HG02588 (cell line): ENCODE data around the gene PARD3.
"Not testable (repeated sequence)": the region's sequence is repeated elsewhere in the genome, so short reads cannot be mapped to it uniquely, and the experiment has no call there.

Experiments
- ATAC-seq: cut with Tn5 transposase; IDR thresholded peaks from one replicate; pipeline ENCODE4 v1.9.1; 2021; ENCODE audit warnings: mild to moderate bottlenecking, moderate library complexity; ENCODE audit not compliant: unreplicated experiment

PARD3 gene

GRCh38 chr10:34719328-34719727, 95.8 kb downstream of the PARD3 start:
- ATAC-seq: no peak

GRCh38 chr10:34717429-34717828, 97.7 kb downstream of the PARD3 start:
- ATAC-seq: no peak

DNA sequence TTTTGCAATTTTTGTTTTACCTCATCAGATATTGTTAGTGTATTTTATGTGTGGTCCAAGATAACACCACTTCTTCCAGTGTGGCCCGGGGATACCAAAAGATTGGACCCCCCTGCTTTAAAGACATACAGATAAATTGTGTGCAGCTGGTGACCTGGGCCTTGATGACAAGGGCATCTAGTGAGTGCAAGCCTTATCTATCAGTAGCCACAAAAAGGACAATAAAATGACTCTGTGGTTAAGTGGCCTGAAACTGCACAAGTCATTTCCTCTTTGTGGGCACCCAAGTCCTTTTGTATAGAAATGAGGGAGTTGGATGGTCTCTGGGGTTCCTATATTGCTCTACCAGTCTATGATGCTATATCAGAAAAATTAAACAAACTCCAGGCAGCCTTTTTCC, 98.1 kb downstream of the PARD3 start:
- ATAC-seq: no peak

GRCh38 chr10:34716234-34716633, 98.9 kb downstream of the PARD3 start:
- no peak for ATAC-seq

- no peak for ATAC-seq
These were observed 99.4 kb downstream of the PARD3 start for GRCh38 chr10:34715511-34716187.

- no peak for ATAC-seq
These were observed 101.2 kb downstream of the PARD3 start for GRCh38 chr10:34713875-34714274.

- no peak for ATAC-seq
These were observed 103.6 kb downstream of the PARD3 start for GRCh38 chr10:34711500-34711899.

GRCh38 chr10:34710391-34710751, 104.7 kb downstream of the PARD3 start:
- no peak for ATAC-seq

DNA sequence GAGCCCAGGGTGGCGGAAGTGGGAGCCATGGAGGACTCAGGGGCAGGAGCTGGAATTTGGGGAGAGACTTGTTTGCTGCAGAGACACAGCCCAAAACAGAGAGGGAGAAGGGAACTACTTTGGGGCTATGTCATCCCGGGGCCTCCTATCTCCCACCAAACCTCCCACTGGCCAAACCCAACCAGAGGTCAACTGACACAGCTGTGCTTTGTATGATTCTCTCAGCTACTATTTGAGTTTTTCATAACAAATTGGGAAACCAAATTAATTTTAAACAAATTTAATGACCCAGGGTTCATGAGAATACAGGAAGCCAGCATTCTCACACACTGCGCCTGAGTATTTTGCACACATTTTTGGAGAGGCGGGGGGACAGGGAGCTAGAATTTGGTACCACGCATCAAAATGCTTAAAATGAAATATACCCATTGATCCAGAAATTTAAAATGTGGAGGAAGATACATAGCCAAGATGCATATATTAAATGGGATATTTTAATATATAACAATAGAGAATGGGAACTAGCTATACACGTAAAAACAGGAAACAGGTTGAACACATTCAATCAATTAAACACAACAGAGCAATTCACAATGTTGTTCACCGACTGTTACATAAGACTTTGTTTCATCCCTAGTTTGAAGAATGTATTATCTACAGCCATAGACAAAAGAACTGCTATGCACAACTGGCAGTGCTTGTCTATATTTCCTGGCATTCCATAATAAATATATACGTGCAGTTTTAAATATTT, 105.3 kb downstream of the PARD3 start:
- ATAC-seq: no peak

GRCh38 chr10:34707656-34708055, 107.4 kb downstream of the PARD3 start:
- no peak for ATAC-seq

DNA sequence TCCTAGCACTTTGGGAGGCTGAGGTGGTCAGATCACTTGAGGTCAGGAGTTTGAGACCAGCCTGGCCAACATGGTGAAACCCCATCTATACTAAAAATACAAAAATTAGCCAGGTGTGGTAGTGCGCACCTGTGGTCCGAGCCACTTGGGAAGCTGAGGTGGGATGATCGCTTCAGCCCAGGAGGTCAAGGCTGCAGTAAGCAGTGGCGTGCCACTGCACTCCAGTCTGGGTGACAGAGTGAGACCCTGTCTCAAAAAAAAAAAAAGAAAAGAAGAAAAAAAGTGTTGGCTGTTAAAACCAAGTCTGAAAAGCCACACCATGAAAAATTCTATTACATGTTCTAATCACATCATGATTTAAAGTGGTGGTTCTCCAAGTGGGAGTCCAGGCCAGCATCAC, 108.1 kb downstream of the PARD3 start:
- ATAC-seq: not testable (repeated sequence)

- no peak for ATAC-seq
These were observed 108.9 kb downstream of the PARD3 start for GRCh38 chr10:34706147-34706546.

DNA sequence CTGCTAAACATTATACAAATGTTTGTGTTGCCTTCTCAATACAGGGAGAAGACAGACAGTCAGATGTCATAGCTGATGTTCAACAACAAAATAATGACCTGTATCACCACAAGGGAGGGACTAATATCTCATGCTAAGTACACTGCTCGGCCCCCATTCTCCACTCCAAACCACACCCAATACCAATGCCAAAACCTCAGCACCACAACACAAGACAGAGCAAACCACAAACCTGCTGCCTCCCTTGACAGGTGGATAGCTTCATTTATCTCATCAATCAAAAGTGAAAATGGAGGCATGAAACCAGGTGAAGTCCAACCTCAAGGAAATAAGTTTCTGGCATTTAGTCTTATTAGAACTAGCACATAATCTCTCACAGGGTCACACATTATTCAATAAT, 109.5 kb downstream of the PARD3 start:
- no peak for ATAC-seq

DNA sequence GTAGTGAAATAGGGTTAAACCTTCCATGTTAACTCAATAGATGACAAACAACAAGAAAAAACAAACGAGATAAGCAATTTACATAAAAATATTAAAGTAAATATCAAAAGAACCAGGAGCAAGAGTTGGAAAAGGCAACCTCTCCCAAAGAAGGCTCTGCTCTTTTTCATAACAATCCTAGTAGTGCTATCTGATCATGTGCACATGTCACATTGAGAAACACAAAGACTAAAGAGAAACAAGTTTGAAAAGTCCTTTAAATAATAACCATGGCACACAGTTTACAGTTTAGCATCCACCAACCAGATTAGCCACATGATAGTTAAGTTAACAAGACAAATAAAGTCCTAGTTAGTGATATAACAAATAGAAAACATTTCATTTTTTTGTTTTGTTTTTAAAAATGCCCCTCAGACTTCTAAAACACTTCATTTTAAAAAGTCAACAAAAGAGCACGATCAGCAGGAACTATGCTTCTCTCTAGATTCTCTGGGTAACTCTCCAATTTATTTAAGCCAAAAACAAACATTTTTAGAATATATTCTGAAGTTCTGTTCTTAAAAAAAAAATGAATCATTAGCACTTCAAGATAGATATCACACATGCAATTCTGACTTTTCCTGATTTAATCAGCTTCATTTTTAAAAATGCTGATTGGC, 110.4 kb downstream of the PARD3 start:
- ATAC-seq: no peak

DNA sequence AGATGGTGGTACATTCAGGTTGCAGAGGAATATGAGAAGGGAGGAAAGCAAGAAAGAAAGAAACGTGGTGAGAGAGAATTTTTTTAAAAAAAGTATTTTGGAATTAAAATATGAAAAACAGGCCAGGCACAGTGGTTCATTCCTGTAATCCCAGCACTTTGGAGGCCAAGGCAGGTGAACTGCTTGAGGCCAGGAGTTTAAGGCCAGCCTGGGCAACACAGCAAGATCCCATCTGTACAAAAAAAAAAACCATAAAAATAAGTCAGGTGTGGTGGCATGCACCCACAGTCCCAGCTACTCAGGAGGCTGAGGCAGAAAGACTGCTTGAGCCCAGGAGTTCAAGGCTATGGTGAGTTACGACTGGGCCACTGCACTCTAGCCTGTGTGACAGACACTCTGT, 112.1 kb downstream of the PARD3 start:
- ATAC-seq: no peak

- ATAC-seq: no peak
These were observed 112.8 kb downstream of the PARD3 start for GRCh38 chr10:34702093-34702937.

- ATAC-seq: no peak
These were observed 113.9 kb downstream of the PARD3 start for GRCh38 chr10:34701194-34701593.

DNA sequence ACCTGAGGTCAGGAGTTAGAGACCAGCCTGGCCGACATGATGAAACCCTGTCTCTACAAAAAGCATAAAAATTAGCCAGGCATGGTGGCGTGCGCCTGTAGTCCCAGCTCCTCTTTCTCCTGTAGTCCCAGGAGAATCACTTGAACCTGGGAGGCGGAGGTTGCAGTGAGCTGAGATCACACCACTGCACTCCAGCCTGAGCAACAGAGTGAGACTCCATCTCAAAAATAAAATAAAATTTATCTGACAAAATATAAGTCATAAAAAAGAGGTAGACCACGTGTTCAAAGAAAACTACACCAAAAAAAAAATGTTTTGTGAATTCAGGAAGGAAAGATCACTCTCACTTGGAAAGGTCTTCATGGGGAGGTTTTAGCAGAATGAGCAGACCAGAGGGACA, 114.3 kb downstream of the PARD3 start:
- ATAC-seq: not testable (repeated sequence)

DNA sequence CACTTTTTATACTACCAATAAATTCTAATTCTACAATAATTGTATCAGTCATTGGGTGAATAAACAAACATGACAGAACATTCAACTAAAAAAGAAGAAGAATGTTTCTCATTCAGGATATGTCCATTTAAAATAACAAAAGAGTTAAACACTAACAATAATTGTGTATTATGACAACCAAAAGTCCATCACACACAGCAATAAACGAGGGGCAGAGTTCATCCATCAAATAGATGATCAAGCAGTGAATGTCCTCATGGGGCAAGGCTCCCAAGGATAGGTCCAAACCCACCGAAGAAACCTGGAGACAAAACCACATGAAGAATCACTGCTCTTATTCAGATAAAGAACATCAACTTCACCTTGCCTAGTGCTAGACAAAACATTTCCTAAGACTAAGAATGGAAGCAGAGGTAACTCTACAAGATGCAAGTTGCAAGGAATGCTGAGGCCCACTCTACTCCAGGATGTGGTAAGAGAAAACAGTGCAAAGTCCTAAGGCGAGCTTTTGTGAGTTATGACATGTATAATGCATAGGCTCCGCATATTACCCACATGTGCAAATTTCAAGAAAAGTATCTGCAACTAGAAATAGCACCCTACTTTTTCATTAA, 115.1 kb downstream of the PARD3 start:
- ATAC-seq: no peak

GRCh38 chr10:34698979-34699378, 116.1 kb downstream of the PARD3 start:
- ATAC-seq: no peak
